ENCODE results near the gene UNC119. TPM values are rescaled to one million over a fixed set of nuclear protein-coding genes. Genes with fewer than 3 reads are reported as not detected.
A peak's percentile ranks its signal among the peaks of the same experiment; 100 is the strongest.

Gene UNC119
- total RNA-seq, 2 donors from 2014 or later: 25.7 to 29.3 TPM

DNA sequence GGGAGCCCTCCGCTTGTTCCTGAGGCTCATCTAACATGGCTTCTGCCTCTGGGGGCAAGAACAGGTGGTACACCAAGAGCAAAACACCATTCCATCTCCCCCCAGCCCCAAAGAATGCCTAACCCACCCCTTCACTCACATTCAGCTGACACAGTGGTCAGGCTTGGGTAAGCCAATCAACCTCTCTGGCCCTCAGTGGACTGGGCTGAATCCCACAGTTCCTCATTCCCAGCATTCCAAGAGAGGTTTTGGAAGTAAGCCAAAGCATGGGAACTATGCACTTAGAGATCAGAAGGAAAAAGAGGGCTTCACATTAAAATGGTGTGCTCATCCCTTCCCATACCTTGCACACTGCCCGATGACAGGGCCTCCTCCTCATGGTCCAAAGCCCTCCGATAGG lies 11.1 kb upstream of the UNC119 start:
- ATAC-seq (peak; percentile 76), DNase-seq (peak in 1 of 4 donors; percentile 47)
- H3K9me3 ChIP-seq: no peaks in the 10 kb centered on the region
- 73 to 80% methylated on average over 3 of the region's 3 CpGs for WGBS, 2 donors
- H3K27me3 ChIP-seq: no peaks in the 10 kb centered on the region
- intact Hi-C loops (cut with DNase I): no loop called here
- TF ChIP-seq, protein P1, sequence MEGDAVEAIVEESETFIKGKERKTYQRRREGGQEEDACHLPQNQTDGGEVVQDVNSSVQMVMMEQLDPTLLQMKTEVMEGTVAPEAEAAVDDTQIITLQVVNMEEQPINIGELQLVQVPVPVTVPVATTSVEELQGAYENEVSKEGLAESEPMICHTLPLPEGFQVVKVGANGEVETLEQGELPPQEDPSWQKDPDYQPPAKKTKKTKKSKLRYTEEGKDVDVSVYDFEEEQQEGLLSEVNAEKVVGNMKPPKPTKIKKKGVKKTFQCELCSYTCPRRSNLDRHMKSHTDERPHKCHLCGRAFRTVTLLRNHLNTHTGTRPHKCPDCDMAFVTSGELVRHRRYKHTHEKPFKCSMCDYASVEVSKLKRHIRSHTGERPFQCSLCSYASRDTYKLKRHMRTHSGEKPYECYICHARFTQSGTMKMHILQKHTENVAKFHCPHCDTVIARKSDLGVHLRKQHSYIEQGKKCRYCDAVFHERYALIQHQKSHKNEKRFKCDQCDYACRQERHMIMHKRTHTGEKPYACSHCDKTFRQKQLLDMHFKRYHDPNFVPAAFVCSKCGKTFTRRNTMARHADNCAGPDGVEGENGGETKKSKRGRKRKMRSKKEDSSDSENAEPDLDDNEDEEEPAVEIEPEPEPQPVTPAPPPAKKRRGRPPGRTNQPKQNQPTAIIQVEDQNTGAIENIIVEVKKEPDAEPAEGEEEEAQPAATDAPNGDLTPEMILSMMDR (IDR thresholded peaks at IDR 0.05): no peak
- no peak for TF ChIP-seq POLR2A (IDR thresholded peaks at IDR 0.05)
- peaks cover 6% of the 10 kb centered on the region for H3K4me1 ChIP-seq
- peaks cover 0 to 8% of the 10 kb centered on the region in 2 donors for H3K36me3 ChIP-seq (replicated peaks in 1 of 2; ENCODE audit: insufficient read depth in 1 of 2, low read depth in 2 of 2)
- peak overlapping the region in 2 of 4 donors; percentile 48 to 58 for H3K27ac ChIP-seq
- H3K4me3 ChIP-seq: no peak overlapping the region

DNA sequence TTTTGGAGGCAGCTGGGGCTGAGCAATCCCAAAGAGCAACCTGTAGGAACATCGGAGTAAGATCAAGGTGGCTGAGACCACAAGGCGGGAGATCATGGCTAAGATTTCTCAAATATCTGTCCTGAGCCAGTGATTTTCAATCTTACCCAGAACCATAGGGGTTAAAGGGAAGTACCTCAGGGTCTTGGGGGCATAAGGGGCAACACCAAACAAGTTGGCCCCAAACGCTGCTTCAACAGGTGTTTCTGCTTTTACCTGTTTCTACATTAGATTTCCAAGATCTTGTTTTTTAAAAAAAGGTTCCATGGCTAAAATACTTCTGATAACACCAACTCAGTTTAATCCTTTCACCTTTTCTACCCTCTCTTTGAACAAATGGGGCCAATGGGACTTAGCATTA lies 2.6 kb upstream of the UNC119 start:
- intact Hi-C loops (cut with DNase I): no loop called here
- H3K9me3 ChIP-seq: no peaks in the 10 kb centered on the region
- ATAC-seq: no peak
- H3K4me1 ChIP-seq: peaks cover 28% of the 10 kb centered on the region
- WGBS, 2 donors: 96 to 97% methylated on average over 3 of the region's 3 CpGs
- no peak overlapping the region for H3K27ac ChIP-seq
- DNase-seq: no peak
- peaks cover 0 to 16% of the 10 kb centered on the region in 2 donors for H3K36me3 ChIP-seq (replicated peaks in 1 of 2; ENCODE audit: insufficient read depth in 1 of 2, low read depth in 2 of 2)
- no peak overlapping the region for H3K4me3 ChIP-seq
- TF ChIP-seq, protein P1 (IDR thresholded peaks at IDR 0.05): no peak
- no peak for TF ChIP-seq POLR2A (IDR thresholded peaks at IDR 0.05)
- H3K27me3 ChIP-seq: no peaks in the 10 kb centered on the region

DNA sequence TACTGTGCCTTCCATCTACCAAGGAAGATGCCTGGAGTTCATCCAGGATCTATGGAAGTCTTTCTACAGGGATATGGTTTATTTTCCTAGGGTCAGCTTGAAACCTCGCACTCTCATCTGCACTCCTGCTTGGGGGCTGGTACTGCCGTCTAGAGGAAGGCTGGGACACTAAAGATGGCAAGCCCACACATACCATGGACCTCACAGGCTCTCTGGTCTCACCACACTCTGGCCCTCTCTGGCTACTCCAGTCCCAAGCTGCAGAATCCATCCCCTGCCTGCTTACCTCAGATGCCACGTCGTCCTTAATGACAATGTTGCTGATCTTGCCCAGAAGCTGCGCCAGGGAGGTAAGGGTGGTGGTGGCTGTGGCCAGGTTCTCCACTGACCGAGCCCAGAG lies 2.1 kb upstream of the UNC119 start:
- TF ChIP-seq, protein P1 (IDR thresholded peaks at IDR 0.05): peak in 1 of 7 experiments; percentile 12
- no peak for TF ChIP-seq POLR2A (IDR thresholded peaks at IDR 0.05)
- Histone ChIP-seq H3K9me3 (no peaks in the 10 kb centered on the region), H3K4me3 (no peak overlapping the region), H3K36me3 (replicated peaks in 1 of 2; ENCODE audit: insufficient read depth in 1 of 2, low read depth in 2 of 2) (peaks cover 0 to 12% of the 10 kb centered on the region in 2 donors), H3K27ac (no peak overlapping the region), H3K27me3 (no peaks in the 10 kb centered on the region), H3K4me1 (peaks cover 28% of the 10 kb centered on the region)
- DNase-seq (no peak), ATAC-seq (no peak)
- 79 to 87% methylated on average over 6 of the region's 6 CpGs for WGBS, 2 donors
- intact Hi-C loops (cut with DNase I): no loop called here

DNA sequence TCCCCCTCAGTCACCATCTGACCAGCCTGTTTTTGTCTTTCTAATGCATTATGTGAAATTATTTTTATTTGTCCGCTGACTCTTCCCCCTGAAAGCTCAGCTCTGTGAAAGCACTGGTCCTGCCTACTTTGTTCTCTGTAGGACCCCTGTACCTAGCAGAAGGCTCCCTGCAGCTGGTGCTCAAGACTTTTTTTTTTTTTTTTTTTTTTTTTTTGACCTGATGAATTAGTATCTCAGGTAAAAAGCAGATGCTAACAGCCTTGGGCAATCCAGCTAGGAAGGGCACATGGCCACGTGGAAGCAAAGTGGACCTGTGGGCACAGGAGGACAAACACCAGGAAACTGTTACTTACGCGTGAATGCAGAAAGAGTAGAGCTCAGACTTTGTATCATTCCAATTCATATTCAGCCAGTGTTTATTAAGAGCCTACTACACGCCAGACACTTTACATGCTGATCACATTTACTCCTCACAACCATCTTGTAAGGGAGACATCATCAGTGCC lies 629 bp upstream of the UNC119 start:
- TF ChIP-seq POLR2A (IDR thresholded peaks at IDR 0.05): no peak
- TF ChIP-seq, protein P1 (IDR thresholded peaks at IDR 0.05): no peak
- Histone ChIP-seq H3K9me3 (no peaks in the 10 kb centered on the region), H3K27ac (no peak overlapping the region), H3K4me1 (peaks cover 31% of the 10 kb centered on the region), H3K4me3 (no peak overlapping the region), H3K27me3 (no peaks in the 10 kb centered on the region), H3K36me3 (replicated peaks in 1 of 2; ENCODE audit: insufficient read depth in 1 of 2, low read depth in 2 of 2) (peaks cover 0 to 12% of the 10 kb centered on the region in 2 donors)
- intact Hi-C loops (cut with DNase I): no loop called here
- ATAC-seq: no peak
- DNase-seq: no peak
- 85 to 89% methylated on average over 5 of the region's 5 CpGs for WGBS, 2 donors

Measured in body of pancreas (tissue), 4 donors.